IPS DF 6.9 (cell line): ENCODE data around the gene ZNF440.

Experiments
- DNase-seq: peaks from one replicate; pipeline ENCODE4 v3.0.0-alpha.2; 2013; ENCODE audit warnings: low read depth, low spot score
- H3K27ac ChIP-seq: one replicate; pipeline ENCODE4 v1.5.1; 2013; ENCODE audit warnings: low read length, control low read depth
- H3K27me3 ChIP-seq: 2 replicates; pipeline ENCODE4 v1.6.1; 2013; ENCODE audit warnings: mild to moderate bottlenecking, low read length; ENCODE audit not compliant: control insufficient read depth, insufficient read depth
- H3K36me3 ChIP-seq: 2 replicates; pipeline ENCODE4 v1.6.1; 2013; ENCODE audit warnings: low read length; ENCODE audit not compliant: control insufficient read depth, insufficient read depth
- H3K4me1 ChIP-seq: 2 replicates; pipeline ENCODE4 v1.6.1; 2013; ENCODE audit warnings: low read length; ENCODE audit not compliant: control insufficient read depth, insufficient read depth
- H3K4me3 ChIP-seq: 2 replicates; pipeline ENCODE4 v1.5.1; 2013; ENCODE audit warnings: mild to moderate bottlenecking, low read length
- H3K9me3 ChIP-seq: 2 replicates; pipeline ENCODE4 v1.6.1; 2013; ENCODE audit warnings: low read length, inconsistent platforms; ENCODE audit not compliant: control insufficient read depth, insufficient read depth
- WGBS: extraction: QIAGEN DNeasy Blood & Tissue Kit; methylation state at CpG from one replicate; pipeline ENCODE4 v1.1.7; 2013; ENCODE audit warnings: mixed read lengths, missing lambda C conversion rate; ENCODE audit not compliant: insufficient read length, insufficient coverage; 5-methylcytosine and 5-hydroxymethylcytosine counted together

Gene ZNF440

GRCh38 chr19:11784356-11784755 is 29.7 kb upstream of the ZNF440 start:
- no peak for DNase-seq
- no peaks in the 10 kb centered on the region for H3K27me3 ChIP-seq
- no CpG with 5 or more reads among the region's 3 CpGs for WGBS
- no peaks in the 10 kb centered on the region; the same call in 1 of the 2 replicates for H3K9me3 ChIP-seq
- H3K36me3 ChIP-seq = no peaks in the 10 kb centered on the region
- no peaks in the 10 kb centered on the region for H3K4me1 ChIP-seq
- no peak overlapping the region for H3K27ac ChIP-seq
- no peak overlapping the region for H3K4me3 ChIP-seq

DNA sequence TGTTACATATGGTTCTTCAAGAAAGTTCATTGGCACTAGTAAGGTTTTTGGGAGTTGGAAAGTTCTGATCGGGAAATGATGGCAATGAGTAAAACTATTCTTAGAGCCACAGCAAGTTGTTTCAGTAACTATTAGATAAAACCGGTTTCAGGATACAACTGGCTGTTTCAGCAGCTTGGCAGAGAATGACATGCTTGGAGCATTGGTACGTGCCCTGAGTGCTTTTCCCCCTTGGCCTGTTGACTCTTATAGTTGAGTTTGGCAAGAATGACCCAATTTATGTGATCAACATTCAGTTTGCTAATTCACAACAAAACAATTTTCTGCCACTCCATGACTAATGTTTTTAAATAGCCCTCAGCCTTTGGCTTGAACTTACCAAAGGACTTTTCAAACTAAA is 26.5 kb upstream of the ZNF440 start:
- H3K4me3 ChIP-seq = no peak overlapping the region
- no peak overlapping the region for H3K27ac ChIP-seq
- H3K9me3 ChIP-seq = no peaks in the 10 kb centered on the region; the same call in 1 of the 2 replicates
- no peaks in the 10 kb centered on the region for H3K27me3 ChIP-seq
- no CpG with 5 or more reads among the region's 3 CpGs for WGBS
- H3K4me1 ChIP-seq = no peaks in the 10 kb centered on the region
- DNase-seq = no peak
- no peaks in the 10 kb centered on the region for H3K36me3 ChIP-seq

DNA sequence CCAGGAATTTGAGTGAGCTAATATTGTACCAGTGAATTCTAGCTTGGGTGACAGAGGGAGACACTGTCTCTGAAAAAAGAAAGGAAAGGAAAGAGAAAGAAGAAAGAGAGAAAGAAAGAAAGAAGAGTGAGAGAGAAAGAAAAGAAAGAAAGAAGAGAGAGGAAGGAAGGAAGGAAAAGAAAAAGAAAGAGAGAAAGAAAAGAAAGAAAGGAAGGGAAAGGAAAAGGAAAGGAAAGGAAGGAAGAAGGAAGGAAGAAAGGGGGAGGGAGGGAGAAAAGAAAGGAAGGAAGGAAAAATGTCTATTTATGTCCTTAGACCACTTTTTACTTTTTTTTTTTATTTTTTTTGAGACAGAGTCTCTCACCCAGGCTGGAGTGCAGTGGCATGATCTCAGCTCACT is 21.1 kb upstream of the ZNF440 start:
- Histone ChIP-seq H3K27me3 (no peaks in the 10 kb centered on the region), H3K27ac (no peak overlapping the region), H3K4me3 (no peak overlapping the region), H3K9me3 (no peaks in the 10 kb centered on the region), H3K36me3 (no peaks in the 10 kb centered on the region), H3K4me1 (0 out of 2 replicates have a peak, but pooled peaks cover under 1% of the 10 kb centered on the region)
- no peak for DNase-seq

DNA sequence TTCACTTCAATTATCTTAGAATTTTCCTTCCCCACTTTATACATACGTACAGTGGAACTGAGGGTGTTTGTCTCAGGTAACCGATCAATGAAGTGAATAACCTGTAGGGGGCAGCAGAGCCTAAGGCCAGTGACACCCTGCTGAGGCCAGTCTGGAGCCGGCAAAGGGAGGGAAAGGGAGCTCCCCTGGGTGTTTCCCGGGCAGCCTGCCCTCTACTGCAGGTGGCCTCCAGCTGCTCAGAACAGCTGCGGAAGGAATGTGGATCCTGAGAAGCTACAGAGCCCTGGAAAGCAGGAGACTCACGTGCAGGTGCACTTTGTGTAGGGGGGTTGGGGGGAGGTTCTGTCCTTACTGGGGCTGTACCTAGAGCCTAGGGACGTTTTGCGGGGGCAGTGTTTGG is 16.6 kb upstream of the ZNF440 start:
- no CpG with 5 or more reads among the region's 8 CpGs for WGBS
- no peak overlapping the region for H3K4me3 ChIP-seq
- peak; percentile 55 for DNase-seq

GRCh38 chr19:11798391-11799330 is 15.4 kb upstream of the ZNF440 start, which contains the start of gene ZNF491:
Gene ZNF491 (plus strand): TSS chr19:11798523. CDS start chr19:11805954, 7,431 bp downstream.
- Histone ChIP-seq H3K36me3 (no peaks in the 10 kb centered on the region), H3K4me3 (peak within 1 kb of the TSS; percentile 50; the same call in 1 of the 2 replicates), H3K27me3 (no peaks in the 10 kb centered on the region), H3K9me3 (no peaks in the 10 kb centered on the region), H3K27ac (no peak within 1 kb of the TSS), H3K4me1 (peaks cover 3% of the 10 kb centered on the region; the same call in 1 of the 2 replicates)
- WGBS = no CpG with 5 or more reads among the region's 56 CpGs
- DNase-seq = peak; percentile 73

More for the DNA sequence above, 16.6 kb upstream of the ZNF440 start:
- H3K27me3 ChIP-seq = no peaks in the 10 kb centered on the region
- H3K36me3 ChIP-seq = no peaks in the 10 kb centered on the region
- H3K9me3 ChIP-seq = no peaks in the 10 kb centered on the region
- H3K27ac ChIP-seq = no peak overlapping the region
- H3K4me1 ChIP-seq = peaks cover 3% of the 10 kb centered on the region; the same call in 1 of the 2 replicates

DNA sequence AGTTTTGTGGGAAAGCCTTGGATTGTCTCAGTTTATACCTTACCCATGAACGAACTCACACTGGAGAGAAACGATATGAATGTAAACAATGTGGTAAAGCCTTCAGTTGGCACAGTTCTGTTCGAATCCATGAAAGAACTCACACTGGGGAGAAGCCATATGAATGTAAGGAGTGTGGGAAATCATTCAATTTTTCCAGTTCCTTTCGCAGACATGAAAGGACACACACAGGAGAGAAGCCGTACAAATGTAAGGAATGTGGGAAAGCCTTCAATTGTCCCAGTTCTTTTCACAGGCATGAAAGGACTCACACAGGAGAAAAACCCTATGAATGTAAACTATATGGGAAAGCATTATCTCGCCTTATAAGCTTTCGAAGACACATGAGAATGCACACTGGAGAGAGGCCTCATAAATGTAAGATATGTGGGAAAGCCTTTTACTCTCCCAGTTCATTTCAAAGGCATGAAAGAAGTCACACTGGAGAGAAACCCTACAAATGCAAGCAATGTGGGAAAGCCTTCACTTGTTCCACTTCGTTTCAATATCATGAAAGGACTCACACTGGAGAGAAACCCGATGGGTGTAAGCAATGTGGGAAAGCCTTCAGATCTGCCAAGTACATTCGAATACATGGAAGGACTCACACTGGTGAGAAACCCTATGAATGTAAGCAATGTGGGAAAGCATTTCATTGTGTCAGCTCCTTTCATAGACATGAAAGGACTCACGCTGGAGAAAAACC is 7.5 kb upstream of the ZNF440 start:
- no CpG with 5 or more reads among the region's 11 CpGs for WGBS
- no peak for DNase-seq

DNA sequence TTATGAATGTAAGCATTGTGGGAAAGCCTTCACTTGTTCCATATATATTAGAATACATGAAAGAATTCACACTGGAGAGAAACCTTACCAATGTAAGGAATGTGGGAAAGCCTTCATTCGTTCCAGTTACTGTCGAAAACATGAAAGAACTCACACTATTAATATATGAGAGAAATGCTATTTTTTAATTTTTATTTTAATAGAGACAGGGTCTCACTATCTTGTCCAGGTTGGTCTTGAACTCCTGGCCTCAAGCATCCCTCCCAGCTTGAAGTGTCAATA is 7.0 kb upstream of the ZNF440 start:
- WGBS = no CpG with 5 or more reads among the region's 2 CpGs
- Histone ChIP-seq H3K27me3 (no peaks in the 10 kb centered on the region; the same call in 1 of the 2 replicates), H3K4me3 (no peak overlapping the region), H3K27ac (no peak overlapping the region), H3K9me3 (peaks cover 7% of the 10 kb centered on the region), H3K4me1 (no peaks in the 10 kb centered on the region), H3K36me3 (no peaks in the 10 kb centered on the region)
- no peak for DNase-seq

More for the DNA sequence above, 7.5 kb upstream of the ZNF440 start:
- Histone ChIP-seq H3K27me3 (no peaks in the 10 kb centered on the region), H3K4me1 (no peaks in the 10 kb centered on the region), H3K4me3 (no peak overlapping the region), H3K36me3 (no peaks in the 10 kb centered on the region), H3K27ac (no peak overlapping the region), H3K9me3 (peaks cover 7% of the 10 kb centered on the region)

DNA sequence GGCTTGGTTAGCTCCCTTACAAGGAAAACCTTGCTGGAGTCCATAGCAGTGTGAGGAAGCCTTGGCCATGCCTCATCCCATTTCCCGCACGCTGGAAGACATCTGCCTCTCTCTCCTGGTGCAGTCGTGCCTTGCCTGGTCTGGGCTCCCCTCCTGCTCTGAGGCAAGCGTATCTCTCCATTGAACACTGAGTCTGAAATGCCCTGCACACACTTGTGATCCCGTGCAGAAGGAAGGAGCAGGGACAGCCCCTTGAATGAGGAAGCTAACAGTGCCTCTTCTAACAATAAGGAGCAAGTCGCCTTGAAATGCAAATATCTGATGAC is 407 bp upstream of the ZNF440 start:
- DNase-seq = no peak
- Histone ChIP-seq H3K9me3 (no peaks in the 10 kb centered on the region), H3K36me3 (no peaks in the 10 kb centered on the region), H3K4me1 (peaks cover 2% of the 10 kb centered on the region; the same call in 1 of the 2 replicates), H3K27me3 (peaks cover 8% of the 10 kb centered on the region; the same call in 1 of the 2 replicates), H3K4me3 (no peak overlapping the region; the same call in 1 of the 2 replicates), H3K27ac (no peak overlapping the region)
- WGBS = no CpG with 5 or more reads among the region's 6 CpGs

DNA sequence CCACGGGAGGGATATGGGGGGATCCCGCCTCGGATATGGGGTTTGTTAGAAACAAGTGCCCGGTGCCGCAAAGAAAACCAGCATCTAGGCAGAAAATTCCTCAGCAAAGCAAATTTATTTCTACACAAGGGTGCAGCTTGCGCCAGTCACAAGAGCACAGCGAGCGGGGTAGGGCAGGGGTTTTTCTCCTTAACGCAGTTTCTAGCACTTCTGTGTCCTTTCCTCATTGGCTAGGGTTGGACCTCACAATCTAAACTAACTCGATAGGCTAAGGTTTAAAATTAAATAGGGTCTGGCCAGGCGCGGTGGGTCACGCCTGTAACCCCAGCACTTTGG is 595 bp downstream of the ZNF440 start:
- Histone ChIP-seq H3K36me3 (no peaks in the 10 kb centered on the region), H3K9me3 (no peaks in the 10 kb centered on the region), H3K27me3 (peaks cover 8% of the 10 kb centered on the region; the same call in 1 of the 2 replicates), H3K4me1 (peaks cover 2% of the 10 kb centered on the region; the same call in 1 of the 2 replicates), H3K4me3 (peak overlapping the region; percentile 77; the same call in 1 of the 2 replicates), H3K27ac (no peak overlapping the region)
- DNase-seq = no peak
- whole genome bisulfite sequencing = no CpG with 5 or more reads among the region's 13 CpGs

GRCh38 chr19:11821474-11822109 is 7.5 kb downstream of the ZNF440 start:
- DNase-seq = no peak
- no peak overlapping the region for H3K27ac ChIP-seq
- no CpG with 5 or more reads among the region's 5 CpGs for WGBS
- no peaks in the 10 kb centered on the region for H3K9me3 ChIP-seq
- no peaks in the 10 kb centered on the region for H3K36me3 ChIP-seq
- no peaks in the 10 kb centered on the region for H3K4me1 ChIP-seq
- no peaks in the 10 kb centered on the region for H3K27me3 ChIP-seq
- no peak overlapping the region for H3K4me3 ChIP-seq
